Measurements from ENCODE around the gene UBASH3A. TPM values are rescaled to one million over a fixed set of nuclear protein-coding genes. Genes with fewer than 3 reads are reported as not detected.

UBASH3A gene
- total RNA-seq, 1 donor from 2014 or later = not detected

DNA sequence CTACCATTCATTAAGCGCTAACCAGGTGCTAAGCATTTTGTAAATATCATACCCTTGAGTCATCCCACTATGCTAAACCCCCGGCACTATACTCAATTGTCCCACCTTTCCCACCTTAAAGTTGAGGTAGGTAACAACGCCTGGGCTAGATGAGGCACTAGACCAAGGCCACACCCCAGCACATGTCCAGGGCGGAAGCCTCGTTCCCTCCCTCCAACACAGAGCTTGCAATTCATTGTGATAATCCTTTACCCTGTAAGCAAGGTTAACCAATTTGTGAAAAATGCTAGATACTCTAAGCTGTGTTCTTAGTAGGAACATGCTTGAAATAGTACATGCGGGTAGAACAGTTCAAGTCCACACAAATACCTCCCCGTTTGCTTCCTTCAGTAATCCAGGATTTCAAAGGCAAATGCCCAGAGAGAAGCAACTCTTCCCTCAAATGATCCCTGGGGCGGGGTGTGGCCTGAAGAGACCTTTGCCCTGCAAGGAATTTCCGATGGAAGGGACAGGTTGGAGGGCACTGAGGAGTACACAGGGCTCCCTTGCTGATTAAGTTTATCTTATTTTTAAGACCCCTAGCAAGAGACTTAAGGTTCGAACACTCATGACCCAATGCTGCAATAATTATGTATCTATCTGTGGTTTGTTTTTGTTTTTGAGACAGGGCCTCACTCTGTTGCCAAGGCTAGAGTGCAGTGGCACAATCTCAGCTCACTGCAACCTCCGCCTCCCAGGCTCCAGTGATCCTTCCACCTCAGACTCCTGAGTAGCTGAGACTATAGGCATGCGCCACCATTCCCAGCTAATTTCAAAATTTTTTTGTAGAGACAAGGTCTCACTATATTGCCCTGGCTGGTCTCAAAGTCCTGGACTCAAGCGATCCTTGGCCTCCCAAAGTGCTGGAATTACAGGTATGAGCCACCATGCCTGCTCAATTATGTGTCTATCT, 89.7 kb downstream of the UBASH3A start:
- H3K36me3 Mint-ChIP-seq = no peaks in the 10 kb centered on the region
- no peak for DNase-seq (ENCODE audit: low spot score in 2 of 2, unreplicated experiment in 2 of 2)
- peaks cover 23% of the 10 kb centered on the region for H3K27me3 Mint-ChIP-seq (ENCODE audit: low read depth)
- no peak overlapping the region for H3K27ac Mint-ChIP-seq
- no peak overlapping the region for H3K4me3 Mint-ChIP-seq
- peaks cover 14% of the 10 kb centered on the region for H3K4me1 Mint-ChIP-seq
- TF ChIP-seq, protein P1, sequence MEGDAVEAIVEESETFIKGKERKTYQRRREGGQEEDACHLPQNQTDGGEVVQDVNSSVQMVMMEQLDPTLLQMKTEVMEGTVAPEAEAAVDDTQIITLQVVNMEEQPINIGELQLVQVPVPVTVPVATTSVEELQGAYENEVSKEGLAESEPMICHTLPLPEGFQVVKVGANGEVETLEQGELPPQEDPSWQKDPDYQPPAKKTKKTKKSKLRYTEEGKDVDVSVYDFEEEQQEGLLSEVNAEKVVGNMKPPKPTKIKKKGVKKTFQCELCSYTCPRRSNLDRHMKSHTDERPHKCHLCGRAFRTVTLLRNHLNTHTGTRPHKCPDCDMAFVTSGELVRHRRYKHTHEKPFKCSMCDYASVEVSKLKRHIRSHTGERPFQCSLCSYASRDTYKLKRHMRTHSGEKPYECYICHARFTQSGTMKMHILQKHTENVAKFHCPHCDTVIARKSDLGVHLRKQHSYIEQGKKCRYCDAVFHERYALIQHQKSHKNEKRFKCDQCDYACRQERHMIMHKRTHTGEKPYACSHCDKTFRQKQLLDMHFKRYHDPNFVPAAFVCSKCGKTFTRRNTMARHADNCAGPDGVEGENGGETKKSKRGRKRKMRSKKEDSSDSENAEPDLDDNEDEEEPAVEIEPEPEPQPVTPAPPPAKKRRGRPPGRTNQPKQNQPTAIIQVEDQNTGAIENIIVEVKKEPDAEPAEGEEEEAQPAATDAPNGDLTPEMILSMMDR (IDR thresholded peaks at IDR 0.05; ENCODE audit: unreplicated experiment) = no peak
- H3K9me3 Mint-ChIP-seq = no peaks in the 10 kb centered on the region

DNA sequence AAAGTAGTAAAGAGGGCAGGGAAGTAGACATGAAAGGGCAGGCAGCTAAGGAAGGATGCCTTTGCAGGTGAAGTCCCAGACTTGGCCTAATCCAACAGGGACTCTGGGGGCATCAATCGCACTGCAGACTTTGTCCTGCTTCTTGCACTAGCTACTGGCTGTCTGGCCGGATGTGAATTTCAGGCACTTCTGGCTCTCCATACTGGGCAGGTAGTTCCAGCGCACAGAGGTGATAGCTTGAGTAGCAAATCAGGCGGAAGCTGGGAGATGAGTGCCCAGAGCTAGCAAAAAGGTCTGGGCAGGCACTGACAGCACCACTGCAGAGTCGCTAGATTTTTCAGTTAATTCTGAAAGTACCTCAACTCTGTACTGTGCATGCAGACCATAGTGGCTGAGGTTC, 91.3 kb downstream of the UBASH3A start:
- no peaks in the 10 kb centered on the region for H3K9me3 Mint-ChIP-seq
- peaks cover 16% of the 10 kb centered on the region for H3K27me3 Mint-ChIP-seq (ENCODE audit: low read depth)
- H3K4me3 Mint-ChIP-seq = peak overlapping the region; percentile 91
- H3K27ac Mint-ChIP-seq = no peak overlapping the region
- DNase-seq (ENCODE audit: low spot score in 2 of 2, unreplicated experiment in 2 of 2) = no peak
- peaks cover 14% of the 10 kb centered on the region for H3K4me1 Mint-ChIP-seq
- no peaks in the 10 kb centered on the region for H3K36me3 Mint-ChIP-seq
- TF ChIP-seq, protein P1 (IDR thresholded peaks at IDR 0.05; ENCODE audit: unreplicated experiment) = no peak

DNA sequence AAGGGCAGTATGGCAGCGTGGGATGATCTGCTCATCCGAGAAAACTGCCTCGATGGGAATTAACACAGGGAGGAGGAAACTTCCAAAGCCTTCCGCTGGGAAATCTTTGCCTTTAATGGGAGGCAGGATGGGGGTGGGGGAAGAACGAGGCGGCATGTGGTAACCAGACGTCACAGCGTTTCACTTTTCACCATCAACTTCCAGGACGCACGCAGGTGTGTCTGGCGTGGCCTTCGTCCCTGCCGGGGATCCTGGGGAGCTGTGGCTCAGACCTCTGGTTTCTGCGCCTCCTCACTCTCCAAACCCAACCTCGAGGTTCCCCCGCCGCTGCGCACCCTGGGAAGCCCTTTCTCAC, 92.0 kb downstream of the UBASH3A start:
- TF ChIP-seq, protein P1 (IDR thresholded peaks at IDR 0.05; ENCODE audit: unreplicated experiment) = no peak
- H3K9me3 Mint-ChIP-seq = no peaks in the 10 kb centered on the region
- peak overlapping the region; percentile 91 for H3K4me3 Mint-ChIP-seq
- peak overlapping the region; percentile 75 for H3K27ac Mint-ChIP-seq
- H3K36me3 Mint-ChIP-seq = no peaks in the 10 kb centered on the region
- H3K4me1 Mint-ChIP-seq = peaks cover 14% of the 10 kb centered on the region
- no peak for DNase-seq (ENCODE audit: low spot score in 2 of 2, unreplicated experiment in 2 of 2)
- peaks cover 14% of the 10 kb centered on the region for H3K27me3 Mint-ChIP-seq (ENCODE audit: low read depth)

DNA sequence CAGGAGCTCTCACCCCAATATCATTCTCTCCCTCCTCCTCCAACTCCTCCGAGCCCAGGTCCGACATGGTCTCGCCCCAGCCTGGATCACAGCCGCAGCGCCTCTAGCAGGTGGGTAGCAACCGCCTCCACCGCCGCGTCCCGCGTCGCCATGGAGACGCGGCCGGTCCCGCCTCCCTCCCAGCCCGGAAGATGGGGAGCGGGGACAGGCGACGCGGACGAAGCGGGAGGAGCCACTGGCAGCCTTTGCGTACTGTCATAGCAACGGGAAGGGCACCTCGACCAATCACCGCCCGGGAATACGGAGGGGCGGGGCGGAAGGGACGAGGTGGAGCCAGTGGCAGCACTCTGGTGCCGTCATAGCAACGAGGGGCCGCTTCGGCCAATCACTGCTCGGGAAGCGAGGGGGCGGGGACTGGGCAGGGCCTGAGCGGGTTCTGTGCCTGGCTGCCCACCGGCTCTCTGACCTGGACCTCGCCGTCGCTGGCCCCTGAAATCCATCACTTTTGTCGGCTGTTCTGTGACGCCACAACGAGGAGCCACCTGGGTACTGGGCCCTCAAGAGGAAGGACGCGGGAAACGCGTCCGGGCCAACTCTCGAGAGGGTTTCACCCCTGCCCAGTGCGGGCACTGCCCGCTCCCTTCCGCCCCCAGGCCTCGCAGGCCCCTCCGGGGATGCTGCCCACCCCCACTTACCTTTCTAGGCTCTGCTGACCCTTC, 92.6 kb downstream of the UBASH3A start, which contains the start of gene RSPH1:
RSPH1 (minus strand) TSS at position 105 of the 719 bp plus-strand sequence; CDS start at position 67, 38 bp downstream.
- H3K4me1 Mint-ChIP-seq = peaks cover 14% of the 10 kb centered on the region
- TF ChIP-seq, protein P1 (IDR thresholded peaks at IDR 0.05; ENCODE audit: unreplicated experiment) = no peak
- peak within 1 kb of the TSS; percentile 75 for H3K27ac Mint-ChIP-seq
- no peaks in the 10 kb centered on the region for H3K9me3 Mint-ChIP-seq
- H3K36me3 Mint-ChIP-seq = no peaks in the 10 kb centered on the region
- peak within 1 kb of the TSS; percentile 91 for H3K4me3 Mint-ChIP-seq
- DNase-seq (ENCODE audit: low spot score in 2 of 2, unreplicated experiment in 2 of 2) = peak; percentile 98 to 99
- peaks cover 11% of the 10 kb centered on the region for H3K27me3 Mint-ChIP-seq (ENCODE audit: low read depth)

DNA sequence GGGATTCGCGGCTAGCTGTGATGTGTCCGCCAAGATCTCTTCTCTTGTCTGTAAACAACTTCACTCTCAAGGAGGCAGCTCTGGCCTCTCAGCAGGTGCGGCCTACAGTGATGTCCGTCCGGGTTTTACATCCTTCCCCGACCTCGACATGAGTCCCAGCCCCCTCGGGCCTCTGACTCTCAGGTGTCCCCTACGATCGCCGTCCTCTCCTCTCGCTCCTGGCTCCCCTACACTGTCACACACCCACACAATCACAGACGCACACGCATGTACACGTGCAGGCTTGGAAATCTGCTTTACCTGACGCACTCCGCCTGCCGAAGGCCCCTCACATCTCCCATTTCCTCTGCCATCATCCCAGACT, 93.1 kb downstream of the UBASH3A start:
- Mint-ChIP-seq H3K36me3 (no peaks in the 10 kb centered on the region), H3K9me3 (no peaks in the 10 kb centered on the region), H3K4me1 (peaks cover 14% of the 10 kb centered on the region), H3K4me3 (peak overlapping the region; percentile 91), H3K27ac (peak overlapping the region; percentile 74), H3K27me3 (ENCODE audit: low read depth) (peaks cover 11% of the 10 kb centered on the region)
- TF ChIP-seq, protein P1 (IDR thresholded peaks at IDR 0.05; ENCODE audit: unreplicated experiment) = no peak
- no peak for DNase-seq (ENCODE audit: low spot score in 2 of 2, unreplicated experiment in 2 of 2)

Other genes with a start within 250 kb of the UBASH3A start
- gene ABCG1, start 184.8 kb upstream of the UBASH3A start, total RNA-seq = 4.2 to 4.4 TPM (median 4.3 TPM) in 3 replicates
- gene TFF3, start 88.5 kb upstream of the UBASH3A start, total RNA-seq = 1.5 TPM in 1 of 3 replicates, not detected in the others
- gene TFF2, start 52.9 kb upstream of the UBASH3A start, total RNA-seq = not detected in 3 replicates
- 0.53 TPM in 1 of 3 replicates, not detected in the others for gene TFF1, start 37.4 kb upstream of the UBASH3A start, total RNA-seq
- gene TMPRSS3, start 7.8 kb upstream of the UBASH3A start, total RNA-seq = not detected in 3 replicates
- 0.23 to 0.42 TPM (median 0.40 TPM) in 3 replicates for gene RSPH1, start 92.3 kb downstream of the UBASH3A start, total RNA-seq
- gene SLC37A1, start 110.0 kb downstream of the UBASH3A start, total RNA-seq = 13.0 to 15.9 TPM (median 14.8 TPM) in 3 replicates
- gene PDE9A, start 249.7 kb downstream of the UBASH3A start, total RNA-seq = 26.1 to 27.4 TPM (median 26.5 TPM) in 3 replicates